ENCODE results near the gene NPFF. TPM values are rescaled to one million over a fixed set of nuclear protein-coding genes. Genes with fewer than 3 reads are reported as not detected.
A peak's percentile ranks its signal among the peaks of the same experiment; 100 is the strongest.

The NPFF gene
- total and polyA plus RNA-seq, 10 of the 15 experiments (the other 5 are each of a cell fraction or from before 2014, with no cell fraction given) = 0.21 to 0.69 (median 0.23) TPM; not detected in 7

GRCh38 chr12:53500776-53501614, 6.3 kb downstream of the NPFF start, which contains the start of gene TARBP2 (continued):
- peak; percentile 45; the same call in 1 of the 2 replicates for TF ChIP-seq ZBTB40 (IDR thresholded peaks at IDR 0.05; ENCODE audit: borderline replicate concordance)
- TF ChIP-seq, protein P1, sequence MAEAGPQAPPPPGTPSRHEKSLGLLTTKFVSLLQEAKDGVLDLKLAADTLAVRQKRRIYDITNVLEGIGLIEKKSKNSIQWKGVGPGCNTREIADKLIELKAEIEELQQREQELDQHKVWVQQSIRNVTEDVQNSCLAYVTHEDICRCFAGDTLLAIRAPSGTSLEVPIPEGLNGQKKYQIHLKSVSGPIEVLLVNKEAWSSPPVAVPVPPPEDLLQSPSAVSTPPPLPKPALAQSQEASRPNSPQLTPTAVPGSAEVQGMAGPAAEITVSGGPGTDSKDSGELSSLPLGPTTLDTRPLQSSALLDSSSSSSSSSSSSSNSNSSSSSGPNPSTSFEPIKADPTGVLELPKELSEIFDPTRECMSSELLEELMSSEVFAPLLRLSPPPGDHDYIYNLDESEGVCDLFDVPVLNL (IDR thresholded peaks at IDR 0.05; ENCODE audit: low read depth, low read length) = 0 out of 2 replicates have a peak, but pooled peaks have one; percentile 14
- no peak for TF ChIP-seq BMI1 (IDR thresholded peaks at IDR 0.05; ENCODE audit: borderline replicate concordance)
- peak; percentile 59; the same call in 1 of the 2 replicates for TF ChIP-seq ATF3 (IDR thresholded peaks at IDR 0.05; ENCODE audit: borderline replicate concordance, extremely low read depth, low read depth, low read length)
- TF ChIP-seq, protein P2, sequence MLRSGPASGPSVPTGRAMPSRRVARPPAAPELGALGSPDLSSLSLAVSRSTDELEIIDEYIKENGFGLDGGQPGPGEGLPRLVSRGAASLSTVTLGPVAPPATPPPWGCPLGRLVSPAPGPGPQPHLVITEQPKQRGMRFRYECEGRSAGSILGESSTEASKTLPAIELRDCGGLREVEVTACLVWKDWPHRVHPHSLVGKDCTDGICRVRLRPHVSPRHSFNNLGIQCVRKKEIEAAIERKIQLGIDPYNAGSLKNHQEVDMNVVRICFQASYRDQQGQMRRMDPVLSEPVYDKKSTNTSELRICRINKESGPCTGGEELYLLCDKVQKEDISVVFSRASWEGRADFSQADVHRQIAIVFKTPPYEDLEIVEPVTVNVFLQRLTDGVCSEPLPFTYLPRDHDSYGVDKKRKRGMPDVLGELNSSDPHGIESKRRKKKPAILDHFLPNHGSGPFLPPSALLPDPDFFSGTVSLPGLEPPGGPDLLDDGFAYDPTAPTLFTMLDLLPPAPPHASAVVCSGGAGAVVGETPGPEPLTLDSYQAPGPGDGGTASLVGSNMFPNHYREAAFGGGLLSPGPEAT (IDR thresholded peaks at IDR 0.05; ENCODE audit: low read depth) = peak; percentile 76; the same call in 1 of the 2 replicates
- TF ChIP-seq POU2F2 (IDR thresholded peaks at IDR 0.05; ENCODE audit: borderline replicate concordance, low read depth, low read length) = peak; percentile 4; the same call in 2 of the 3 replicates
- peak; percentile 46 for TF ChIP-seq TCF12 (IDR thresholded peaks at IDR 0.05; ENCODE audit: low read depth, low read length)
- no peak for TF ChIP-seq ZNF217 (IDR thresholded peaks at IDR 0.05)
- TF ChIP-seq POLR2AphosphoS2 (IDR thresholded peaks at IDR 0.05; ENCODE audit: low read depth, low read length) = peak; percentile 72; the same call in 1 of the 2 replicates
- TF ChIP-seq TARDBP (IDR thresholded peaks at IDR 0.05; ENCODE audit: borderline replicate concordance) = 0 out of 2 replicates have a peak, but pooled peaks have one; percentile 71
- TF ChIP-seq, protein P3, sequence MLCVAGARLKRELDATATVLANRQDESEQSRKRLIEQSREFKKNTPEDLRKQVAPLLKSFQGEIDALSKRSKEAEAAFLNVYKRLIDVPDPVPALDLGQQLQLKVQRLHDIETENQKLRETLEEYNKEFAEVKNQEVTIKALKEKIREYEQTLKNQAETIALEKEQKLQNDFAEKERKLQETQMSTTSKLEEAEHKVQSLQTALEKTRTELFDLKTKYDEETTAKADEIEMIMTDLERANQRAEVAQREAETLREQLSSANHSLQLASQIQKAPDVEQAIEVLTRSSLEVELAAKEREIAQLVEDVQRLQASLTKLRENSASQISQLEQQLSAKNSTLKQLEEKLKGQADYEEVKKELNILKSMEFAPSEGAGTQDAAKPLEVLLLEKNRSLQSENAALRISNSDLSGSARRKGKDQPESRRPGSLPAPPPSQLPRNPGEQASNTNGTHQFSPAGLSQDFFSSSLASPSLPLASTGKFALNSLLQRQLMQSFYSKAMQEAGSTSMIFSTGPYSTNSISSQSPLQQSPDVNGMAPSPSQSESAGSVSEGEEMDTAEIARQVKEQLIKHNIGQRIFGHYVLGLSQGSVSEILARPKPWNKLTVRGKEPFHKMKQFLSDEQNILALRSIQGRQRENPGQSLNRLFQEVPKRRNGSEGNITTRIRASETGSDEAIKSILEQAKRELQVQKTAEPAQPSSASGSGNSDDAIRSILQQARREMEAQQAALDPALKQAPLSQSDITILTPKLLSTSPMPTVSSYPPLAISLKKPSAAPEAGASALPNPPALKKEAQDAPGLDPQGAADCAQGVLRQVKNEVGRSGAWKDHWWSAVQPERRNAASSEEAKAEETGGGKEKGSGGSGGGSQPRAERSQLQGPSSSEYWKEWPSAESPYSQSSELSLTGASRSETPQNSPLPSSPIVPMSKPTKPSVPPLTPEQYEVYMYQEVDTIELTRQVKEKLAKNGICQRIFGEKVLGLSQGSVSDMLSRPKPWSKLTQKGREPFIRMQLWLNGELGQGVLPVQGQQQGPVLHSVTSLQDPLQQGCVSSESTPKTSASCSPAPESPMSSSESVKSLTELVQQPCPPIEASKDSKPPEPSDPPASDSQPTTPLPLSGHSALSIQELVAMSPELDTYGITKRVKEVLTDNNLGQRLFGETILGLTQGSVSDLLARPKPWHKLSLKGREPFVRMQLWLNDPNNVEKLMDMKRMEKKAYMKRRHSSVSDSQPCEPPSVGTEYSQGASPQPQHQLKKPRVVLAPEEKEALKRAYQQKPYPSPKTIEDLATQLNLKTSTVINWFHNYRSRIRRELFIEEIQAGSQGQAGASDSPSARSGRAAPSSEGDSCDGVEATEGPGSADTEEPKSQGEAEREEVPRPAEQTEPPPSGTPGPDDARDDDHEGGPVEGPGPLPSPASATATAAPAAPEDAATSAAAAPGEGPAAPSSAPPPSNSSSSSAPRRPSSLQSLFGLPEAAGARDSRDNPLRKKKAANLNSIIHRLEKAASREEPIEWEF (IDR thresholded peaks at IDR 0.05; ENCODE audit: insufficient replicate concordance, low read depth, low read length) = no peak
- no peak for TF ChIP-seq CHD4 (IDR thresholded peaks at IDR 0.05)
- peak; percentile 33; the same call in 1 of the 2 replicates for TF ChIP-seq PAX5 (IDR thresholded peaks at IDR 0.05; ENCODE audit: borderline replicate concordance, low read depth, low read length)

Data from GM12878 (cell line).